HCT116 (cell line): ENCODE results near the gene CIB4. TPM values are rescaled to one million over a fixed set of nuclear protein-coding genes. Genes with fewer than 3 reads are reported as not detected.

ENCODE experiments used
- ATAC-seq: fragments of 200-7000 bp; cut with Tn5 transposase; 2 replicates; pipeline ENCODE4 v1.9.1; 2020; ENCODE audit warnings: mild to moderate bottlenecking, moderate library complexity
- BruUV-seq: library from RNA; stranded (reverse); fragments of 400-500 nt; replicated peaks from 2 replicates; lab custom pipeline; 2021; lab: Mats Ljungman, UMichigan
- CTCF ChIA-PET: fragments of 300-600 bp; sonication (Branson Sonifier 250); formaldehyde crosslinking; loops from one replicate; lab custom pipeline; 2021; ENCODE audit warnings: antibody characterized with exemption; lab: Charles Lee
- POLR2A ChIA-PET: fragments of 300-600, 350-600 bp; sonication (Branson Sonifier 250); formaldehyde crosslinking; loops from one replicate; lab custom pipeline; 2021; ENCODE audit warnings: antibody characterized with exemption; lab: Charles Lee
- RAD21 ChIA-PET, 2 experiments: fragments of 300-600 bp; sonication (Branson Sonifier 250); formaldehyde crosslinking; loops; one replicate each; lab custom pipeline; 2023; ENCODE audit warnings: low total read pairs in 2 of 2; ENCODE audit not compliant: uncharacterized antibody in 2 of 2, unreplicated experiment in 2 of 2, low non-redundant PET in 1 of 2; lab: Charles Lee
- DNase-seq: peaks from one replicate; pipeline ENCODE4 v3.0.0-alpha.2; 2010; ENCODE audit warnings: low read depth, low spot score
- H2AFZ ChIP-seq: fragments of 200-600 bp; shearing (Covaris generic), sonication (generic); 2 replicates; pipeline ENCODE4 v1.6.1; 2017; ENCODE audit warnings: low read depth, mixed run types, mixed read lengths, antibody characterized with exemption, low read length; ENCODE audit not compliant: poor library complexity, severe bottlenecking
- H3K27ac ChIP-seq: 2 replicates; pipeline ENCODE4 v1.5.1; 2012; ENCODE audit warnings: low read depth, low read length
- H3K27me3 ChIP-seq: fragments of 200-600 bp; sonication (generic); 2 replicates; pipeline ENCODE4 v1.6.1; 2016; ENCODE audit warnings: mixed run types, low read length, mixed read lengths; ENCODE audit not compliant: insufficient read depth
- H3K36me3 ChIP-seq, 2 experiments: fragments of 200-500 bp in 1 of 2; fragments of 200-600 bp in 1 of 2; sonication (Bioruptor generic) in 1 of 2; sonication (generic) in 1 of 2; 2 replicates each; pipeline versions ENCODE4 v1.5.1 to v1.6.1; 2014 to 2016; ENCODE audit warnings: low read length in 2 of 2, inconsistent platforms in 1 of 2, mixed read lengths in 1 of 2, mixed run types in 1 of 2; ENCODE audit not compliant: insufficient read depth in 2 of 2, control insufficient read depth in 1 of 2
- H3K4me1 ChIP-seq, 2 experiments: fragments of 200-600 bp in 1 of 2; sonication (generic) in 1 of 2; 2 replicates each; pipeline versions ENCODE4 v1.5.1 to v1.6.1; 2012 to 2017; ENCODE audit warnings: low read length in 2 of 2, inconsistent platforms in 1 of 2, mild to moderate bottlenecking in 1 of 2, mixed read lengths in 1 of 2, mixed run types in 1 of 2, moderate library complexity in 1 of 2; ENCODE audit not compliant: insufficient read depth in 2 of 2, control insufficient read depth in 1 of 2
- H3K4me2 ChIP-seq: fragments of 200-600 bp; sonication (generic); 2 replicates; pipeline ENCODE4 v1.6.1; 2017; ENCODE audit warnings: mixed run types, low read length, mixed read lengths
- H3K4me3 ChIP-seq, 2 experiments: fragments of 200-600 bp in 1 of 2; sonication (generic) in 1 of 2; replicated peaks in 1 of 2; 2 replicates each; pipeline ENCODE4 v1.5.1; 2011 to 2016; ENCODE audit warnings: low read length in 2 of 2, control low read depth in 1 of 2, low read depth in 1 of 2, mild to moderate bottlenecking in 1 of 2, mixed read lengths in 1 of 2, mixed run types in 1 of 2
- H3K79me2 ChIP-seq: fragments of 200-600 bp; sonication (generic); 2 replicates; pipeline ENCODE4 v1.6.1; 2017; ENCODE audit warnings: mild to moderate bottlenecking, mixed run types, low read length, moderate library complexity, mixed read lengths; ENCODE audit not compliant: insufficient read depth
- H3K9ac ChIP-seq: fragments of 200-600 bp; sonication (generic); 2 replicates; pipeline ENCODE4 v1.6.1; 2016; ENCODE audit warnings: low read length, mixed read lengths
- H3K9me2 ChIP-seq: fragments of 200-600 bp; sonication (generic), shearing (Covaris generic); 2 replicates; pipeline ENCODE4 v1.6.1; 2017; ENCODE audit warnings: mixed run types, mild to moderate bottlenecking, moderate library complexity; ENCODE audit not compliant: insufficient read depth
- H3K9me3 ChIP-seq, 2 experiments: fragments of 200-500 bp in 1 of 2; fragments of 200-600 bp in 1 of 2; sonication (Bioruptor generic) in 1 of 2; sonication (generic) in 1 of 2; 2 replicates each; pipeline ENCODE4 v1.6.1; 2014 to 2017; ENCODE audit warnings: low read length in 2 of 2, mixed read lengths in 2 of 2, inconsistent platforms in 1 of 2, low read depth in 1 of 2, mild to moderate bottlenecking in 1 of 2, mixed run types in 1 of 2, moderate library complexity in 1 of 2; ENCODE audit not compliant: control insufficient read depth in 1 of 2, insufficient read depth in 1 of 2
- H4K20me1 ChIP-seq: fragments of 200-600 bp; sonication (generic), shearing (Covaris generic); 2 replicates; pipeline ENCODE4 v1.6.1; 2017; ENCODE audit warnings: mixed run types, mild to moderate bottlenecking, moderate library complexity; ENCODE audit not compliant: insufficient read depth
- CEBPB ChIP-seq: IDR thresholded peaks from 2 replicates; pipeline ENCODE4 v1.6.1; 2012; ENCODE audit warnings: low read depth
- POLR2A ChIP-seq: IDR thresholded peaks from 2 replicates; pipeline ENCODE4 v1.7.0; 2011; ENCODE audit warnings: borderline replicate concordance; ENCODE audit not compliant: insufficient read depth, insufficient read length; ENCODE audit errors: extremely low read depth
- POLR2AphosphoS5 ChIP-seq: IDR thresholded peaks from 2 replicates; pipeline ENCODE4 v1.6.1; 2011; ENCODE audit warnings: mild to moderate bottlenecking, low read depth, low read length, moderate library complexity
- RAD21 ChIP-seq: IDR thresholded peaks from 2 replicates; pipeline ENCODE4 v1.6.1; 2012; ENCODE audit warnings: low read depth, mild to moderate bottlenecking
- SRF ChIP-seq: IDR thresholded peaks from 2 replicates; pipeline ENCODE4 v1.6.1; 2012; ENCODE audit warnings: low read depth
- intact Hi-C: fragments of 100-400 bp; cut with micrococcal nuclease; formaldehyde crosslinking; loops from 2 replicates; pipeline ENCODE4 v1.10.0; 2022
- total RNA-seq: library from RNA; stranded (reverse); gene quantifications from one replicate; pipeline ENCODE4 v1.2.1, GENCODE V29; 2021; ENCODE audit not compliant: unreplicated experiment
- TF ChIP-seq, protein P1 (sequence below): IDR thresholded peaks from 2 replicates; pipeline ENCODE4 v1.6.1; 2012; ENCODE audit warnings: low read depth

The CIB4 gene
- total RNA-seq, 1 experiment from 2014 or later, result not detected

DNA sequence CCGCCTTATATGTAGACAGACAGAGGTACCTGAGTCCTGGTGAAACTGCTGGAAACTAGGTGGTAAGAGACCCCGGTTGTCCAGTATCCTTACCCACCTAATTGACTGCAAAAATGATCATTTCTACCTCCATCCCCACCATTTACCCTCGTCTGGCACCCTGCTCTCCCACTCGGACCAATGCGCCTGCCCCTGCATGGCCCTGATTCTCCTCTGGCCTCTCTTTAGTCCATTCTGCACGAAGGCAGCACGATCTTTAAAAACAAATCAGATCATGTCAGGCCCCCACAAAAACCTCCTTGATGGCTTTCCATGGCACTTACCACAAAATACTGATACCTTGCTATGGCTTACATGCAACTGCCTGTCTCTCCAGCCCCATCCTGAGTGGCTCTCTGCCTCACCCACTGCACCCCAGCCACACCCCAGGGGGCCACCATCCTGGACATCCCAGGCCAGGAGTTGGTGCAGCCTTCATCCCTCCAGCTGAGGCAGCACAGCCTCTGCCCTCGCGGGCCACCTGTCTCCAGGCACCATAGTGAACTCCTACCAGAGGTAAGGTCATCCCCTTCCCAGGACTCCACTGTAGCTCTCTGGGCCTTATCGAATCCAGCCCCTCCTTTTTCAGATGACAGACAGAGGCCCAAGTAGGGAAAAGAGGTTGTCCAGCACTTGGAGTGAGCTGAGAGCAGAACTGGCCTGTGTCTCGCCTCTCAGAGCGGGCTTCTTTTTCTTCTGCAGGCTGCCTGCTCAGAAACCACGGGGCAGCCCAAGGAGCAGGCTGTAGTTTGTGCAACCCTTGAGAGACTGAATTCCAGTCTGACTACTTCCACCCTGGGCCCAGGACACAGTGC is 12.3 kb upstream of the CIB4 start:
- H2AFZ ChIP-seq, result no peak overlapping the region
- TF ChIP-seq POLR2A (no peak), SRF (no peak), CEBPB (no peak), RAD21 (no peak), POLR2AphosphoS5 (no peak)
- TF ChIP-seq, protein P1, sequence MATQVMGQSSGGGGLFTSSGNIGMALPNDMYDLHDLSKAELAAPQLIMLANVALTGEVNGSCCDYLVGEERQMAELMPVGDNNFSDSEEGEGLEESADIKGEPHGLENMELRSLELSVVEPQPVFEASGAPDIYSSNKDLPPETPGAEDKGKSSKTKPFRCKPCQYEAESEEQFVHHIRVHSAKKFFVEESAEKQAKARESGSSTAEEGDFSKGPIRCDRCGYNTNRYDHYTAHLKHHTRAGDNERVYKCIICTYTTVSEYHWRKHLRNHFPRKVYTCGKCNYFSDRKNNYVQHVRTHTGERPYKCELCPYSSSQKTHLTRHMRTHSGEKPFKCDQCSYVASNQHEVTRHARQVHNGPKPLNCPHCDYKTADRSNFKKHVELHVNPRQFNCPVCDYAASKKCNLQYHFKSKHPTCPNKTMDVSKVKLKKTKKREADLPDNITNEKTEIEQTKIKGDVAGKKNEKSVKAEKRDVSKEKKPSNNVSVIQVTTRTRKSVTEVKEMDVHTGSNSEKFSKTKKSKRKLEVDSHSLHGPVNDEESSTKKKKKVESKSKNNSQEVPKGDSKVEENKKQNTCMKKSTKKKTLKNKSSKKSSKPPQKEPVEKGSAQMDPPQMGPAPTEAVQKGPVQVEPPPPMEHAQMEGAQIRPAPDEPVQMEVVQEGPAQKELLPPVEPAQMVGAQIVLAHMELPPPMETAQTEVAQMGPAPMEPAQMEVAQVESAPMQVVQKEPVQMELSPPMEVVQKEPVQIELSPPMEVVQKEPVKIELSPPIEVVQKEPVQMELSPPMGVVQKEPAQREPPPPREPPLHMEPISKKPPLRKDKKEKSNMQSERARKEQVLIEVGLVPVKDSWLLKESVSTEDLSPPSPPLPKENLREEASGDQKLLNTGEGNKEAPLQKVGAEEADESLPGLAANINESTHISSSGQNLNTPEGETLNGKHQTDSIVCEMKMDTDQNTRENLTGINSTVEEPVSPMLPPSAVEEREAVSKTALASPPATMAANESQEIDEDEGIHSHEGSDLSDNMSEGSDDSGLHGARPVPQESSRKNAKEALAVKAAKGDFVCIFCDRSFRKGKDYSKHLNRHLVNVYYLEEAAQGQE, result no peak
- no peak overlapping the region for H3K27ac ChIP-seq
- H3K9me3 ChIP-seq, result no peaks in the 10 kb centered on the region
- CTCF ChIA-PET, result no interaction called here
- H3K36me3 ChIP-seq, result no peaks in the 10 kb centered on the region
- no peak for DNase-seq
- no peaks in the 10 kb centered on the region for H3K4me1 ChIP-seq
- no peaks in the 10 kb centered on the region for H3K9me2 ChIP-seq
- no peak overlapping the region for H3K4me3 ChIP-seq
- no peaks in the 10 kb centered on the region for H4K20me1 ChIP-seq
- RAD21 ChIA-PET, result no interaction called here
- H3K79me2 ChIP-seq, result no peaks in the 10 kb centered on the region
- no peak overlapping the region for H3K4me2 ChIP-seq
- H3K9ac ChIP-seq, result no peak overlapping the region
- POLR2A ChIA-PET, result no interaction called here
- peaks cover 4% of the 10 kb centered on the region; the same call in 1 of the 2 replicates for H3K27me3 ChIP-seq
- intact Hi-C loops, result no loop called here
- ATAC-seq, result no peak
- BruUV-seq, result no TSS peak
